GM18499 (cell line): ENCODE measurements around the gene ARHGAP21.
"Not testable (repeated sequence)": the region's sequence is repeated elsewhere in the genome, so short reads cannot be mapped to it uniquely, and the experiment has no call there.

Experiments
- ATAC-seq: cut with Tn5 transposase; IDR thresholded peaks from one replicate; pipeline ENCODE4 v1.9.1; 2021; ENCODE audit warnings: moderate number of reproducible peaks; ENCODE audit not compliant: insufficient read depth, unreplicated experiment

The ARHGAP21 gene

DNA sequence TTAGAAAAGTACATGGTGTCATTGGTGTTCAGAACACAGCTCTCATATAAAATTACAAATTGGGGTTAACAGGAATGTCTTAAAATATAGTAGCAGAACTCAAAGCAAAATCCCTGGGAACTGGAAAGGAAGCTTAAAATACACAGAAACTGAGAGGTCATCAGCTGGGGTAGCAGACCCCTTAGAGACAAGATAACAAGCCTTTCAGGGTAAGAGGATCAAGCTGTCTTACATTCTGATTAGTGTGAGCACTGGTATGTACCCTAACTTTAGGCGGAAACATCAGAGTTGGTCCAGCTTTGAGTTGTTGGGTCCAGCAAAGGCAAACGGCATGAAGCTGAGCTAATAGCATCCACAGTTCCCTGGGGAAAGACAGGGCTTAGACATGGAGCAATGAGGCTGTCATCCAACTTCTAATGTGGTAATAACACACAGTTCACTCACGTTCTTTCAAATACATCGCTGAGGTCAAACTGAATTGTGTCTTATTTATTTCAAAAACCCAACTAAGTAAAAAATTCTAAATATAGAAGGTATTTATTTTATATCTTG, 32.6 kb downstream of the ARHGAP21 start:
- ATAC-seq: no peak

DNA sequence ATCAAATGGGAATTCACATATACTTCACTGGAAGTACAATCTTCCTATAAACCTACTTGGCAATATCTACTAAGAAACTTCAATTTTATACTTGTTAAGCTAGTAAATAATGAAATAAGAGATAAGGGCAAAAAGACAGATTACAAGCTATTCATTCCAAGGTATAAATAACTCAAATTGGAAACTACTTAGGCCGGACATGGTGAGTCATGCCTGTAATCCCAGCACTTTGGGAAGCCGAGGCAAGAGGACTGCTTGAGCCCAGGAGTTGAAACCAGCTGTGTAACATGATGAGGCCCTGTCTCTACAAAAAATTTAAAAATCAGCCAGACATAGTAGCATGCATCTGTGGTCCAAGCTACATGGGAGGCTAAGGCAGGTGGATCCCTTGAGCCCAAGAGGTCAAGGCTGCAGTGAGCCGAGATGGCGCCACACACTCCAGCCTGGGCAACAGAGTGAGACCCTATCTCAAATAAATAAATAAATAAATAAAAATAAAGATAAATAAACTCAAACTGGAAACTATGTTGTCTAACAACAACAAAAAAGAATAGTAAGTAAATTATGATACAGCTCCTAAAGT, 37.6 kb downstream of the ARHGAP21 start:
- no peak for ATAC-seq

DNA sequence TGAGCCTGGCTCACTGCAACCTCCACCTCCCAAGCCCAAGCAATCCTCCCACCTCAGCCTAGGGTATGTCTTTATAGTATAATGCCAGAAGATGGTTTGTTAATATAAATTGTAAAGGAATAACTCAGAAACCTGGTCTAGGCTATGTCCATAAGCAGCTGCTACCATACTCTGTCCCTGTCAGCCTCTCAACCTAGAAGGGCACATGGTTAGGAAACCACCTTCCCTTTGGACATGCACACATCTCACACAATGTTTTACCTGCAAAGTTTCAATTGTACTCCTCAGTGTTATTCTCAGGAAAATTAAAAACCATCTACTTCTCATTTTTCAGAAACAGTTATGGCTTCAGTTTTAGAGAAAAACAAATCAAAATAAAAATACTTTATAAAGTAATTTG, 40.1 kb downstream of the ARHGAP21 start:
- no peak for ATAC-seq

DNA sequence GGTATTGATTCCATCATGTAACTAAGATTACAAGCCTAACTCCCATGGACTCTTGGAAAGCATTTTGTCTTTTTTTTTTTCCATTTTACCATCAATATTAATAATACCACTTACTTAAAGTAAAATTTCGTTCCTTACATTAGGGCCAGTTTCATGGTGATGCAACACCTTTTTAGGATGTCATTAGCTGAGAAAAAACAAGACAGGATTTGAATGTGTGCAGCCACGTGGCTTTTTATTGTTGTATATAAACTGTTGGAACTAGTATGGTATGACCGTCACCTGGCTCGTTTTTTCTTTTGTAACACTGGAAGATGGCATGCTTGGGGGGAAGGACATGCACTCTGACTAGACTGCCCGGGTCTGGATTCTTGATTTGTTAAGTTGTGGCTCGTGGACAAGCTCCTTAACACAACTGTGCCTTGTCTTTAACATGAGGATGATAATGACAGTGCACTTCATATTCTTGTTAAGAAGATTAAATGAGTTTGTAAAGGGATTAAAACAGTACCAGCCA, 42.1 kb downstream of the ARHGAP21 start:
- ATAC-seq: no peak

DNA sequence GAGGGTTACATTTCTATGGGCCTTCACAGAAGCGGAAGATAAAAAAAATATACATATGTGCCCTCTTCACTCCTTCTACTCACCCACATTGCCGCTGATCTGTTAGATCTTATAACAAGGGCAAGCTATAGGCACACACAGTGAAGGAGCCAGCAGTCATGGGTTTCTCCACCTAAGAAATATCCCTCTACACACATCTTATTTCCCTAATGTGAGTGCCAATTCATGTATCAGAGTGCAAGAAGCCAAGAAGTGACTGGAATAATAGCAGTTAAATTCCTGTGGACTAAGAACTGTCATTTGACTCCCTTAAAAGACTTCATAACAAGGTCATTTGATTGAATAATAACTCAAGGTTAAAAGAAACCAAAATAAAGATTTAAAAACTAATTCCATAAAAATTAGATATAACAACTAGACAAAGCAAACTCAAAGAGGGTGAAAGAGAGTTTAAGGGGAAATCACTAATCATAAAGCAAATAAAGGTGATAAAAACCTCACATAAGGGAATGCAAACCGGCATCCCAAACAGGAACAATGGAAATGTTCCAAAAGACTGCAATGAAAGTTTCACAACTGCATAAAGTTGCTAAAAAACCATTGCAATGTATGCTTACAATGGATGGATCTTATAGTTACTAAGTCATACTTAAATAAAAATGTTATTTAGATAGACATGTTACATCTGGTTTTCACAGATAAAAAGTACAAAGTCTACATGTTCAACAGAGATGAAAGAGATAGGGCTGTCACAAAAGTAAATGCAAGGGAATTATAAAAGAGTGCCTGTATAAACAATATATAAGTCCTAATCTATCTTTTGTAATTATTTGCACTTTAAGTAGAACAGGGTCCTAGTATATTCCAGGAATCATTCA, 42.8 kb downstream of the ARHGAP21 start:
- ATAC-seq: no peak

DNA sequence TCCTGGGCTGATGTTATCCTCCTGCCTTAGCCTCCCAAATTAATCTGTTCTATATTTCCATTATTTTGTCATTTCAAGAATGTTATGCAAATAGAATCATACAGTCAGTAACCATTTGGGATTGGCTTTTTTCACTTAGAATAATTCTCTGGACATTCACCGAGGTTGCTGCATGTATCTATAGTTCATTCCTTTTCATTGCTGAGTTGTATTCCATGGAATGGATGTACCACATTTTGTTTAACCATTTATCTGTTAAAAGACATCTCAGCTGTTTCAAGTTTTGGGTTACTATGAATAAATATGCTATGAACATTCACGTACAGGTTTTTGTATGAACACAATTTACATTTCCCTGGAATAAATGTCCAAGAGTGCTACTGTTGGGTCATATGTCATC, 44.9 kb downstream of the ARHGAP21 start:
- no peak for ATAC-seq

DNA sequence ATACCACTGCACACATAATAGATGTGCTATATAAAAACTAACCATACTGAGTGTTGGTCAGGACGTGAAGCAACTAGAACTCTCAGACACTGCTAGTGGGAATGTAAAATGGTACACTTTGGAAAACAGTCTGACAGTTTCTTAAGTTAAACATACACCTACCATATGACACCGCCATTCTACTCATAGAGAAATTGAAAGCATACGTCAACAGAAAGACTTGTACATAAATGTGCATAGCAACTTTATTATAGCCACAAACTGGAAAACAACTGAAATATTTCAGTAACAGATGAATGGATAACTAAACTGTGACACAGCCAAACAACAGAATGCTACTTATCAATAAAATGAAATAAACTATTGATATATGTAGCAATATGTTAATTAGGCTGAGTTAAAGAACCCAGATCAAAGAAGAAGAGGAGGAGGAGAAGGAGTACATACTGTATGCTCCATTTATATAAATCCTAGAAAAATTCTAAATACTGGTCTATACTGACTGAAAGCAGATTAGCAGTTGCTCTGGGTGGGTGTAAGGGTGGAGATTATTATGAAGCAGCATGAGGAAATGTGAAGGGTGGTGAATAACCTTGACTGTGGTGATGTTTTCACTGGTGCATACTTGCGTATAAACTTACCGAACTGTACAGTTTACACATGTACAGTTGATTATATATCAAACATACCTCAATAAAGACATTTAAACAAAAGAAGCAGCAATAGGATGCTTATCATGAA, 48.6 kb downstream of the ARHGAP21 start:
- peak; percentile 62 for ATAC-seq

DNA sequence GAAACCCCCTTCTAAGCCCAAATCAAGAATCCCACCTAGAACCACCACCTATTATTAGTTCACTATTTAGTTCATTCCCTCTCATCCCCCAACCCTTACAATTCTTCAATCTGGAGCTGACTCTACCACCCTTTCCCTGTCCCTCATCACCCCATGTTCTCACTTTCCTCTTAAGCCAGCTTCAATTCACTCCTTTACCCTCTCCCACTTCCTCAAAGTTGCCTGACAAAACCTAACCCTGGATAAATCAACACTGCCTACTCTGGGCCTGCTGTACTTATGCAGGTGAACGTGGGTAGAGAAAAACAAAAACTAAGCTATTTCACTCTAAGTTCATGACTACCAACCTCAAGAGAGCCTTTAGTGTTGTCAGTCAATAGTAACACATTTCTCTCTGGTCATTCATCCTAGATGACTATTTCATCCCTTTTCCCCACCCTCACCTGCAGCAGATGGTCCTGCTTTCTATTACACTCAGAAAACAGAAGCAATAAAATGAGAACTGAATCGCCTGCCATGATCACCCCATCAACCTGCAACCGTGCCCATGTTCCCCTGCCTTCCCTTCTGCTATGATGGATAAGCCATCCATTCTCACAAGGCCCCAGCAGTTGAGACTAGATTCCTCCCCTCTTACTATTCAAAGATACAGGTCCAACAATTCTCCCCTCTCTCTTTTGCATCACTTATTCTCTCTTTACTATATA, 52.6 kb downstream of the ARHGAP21 start:
- no peak for ATAC-seq

DNA sequence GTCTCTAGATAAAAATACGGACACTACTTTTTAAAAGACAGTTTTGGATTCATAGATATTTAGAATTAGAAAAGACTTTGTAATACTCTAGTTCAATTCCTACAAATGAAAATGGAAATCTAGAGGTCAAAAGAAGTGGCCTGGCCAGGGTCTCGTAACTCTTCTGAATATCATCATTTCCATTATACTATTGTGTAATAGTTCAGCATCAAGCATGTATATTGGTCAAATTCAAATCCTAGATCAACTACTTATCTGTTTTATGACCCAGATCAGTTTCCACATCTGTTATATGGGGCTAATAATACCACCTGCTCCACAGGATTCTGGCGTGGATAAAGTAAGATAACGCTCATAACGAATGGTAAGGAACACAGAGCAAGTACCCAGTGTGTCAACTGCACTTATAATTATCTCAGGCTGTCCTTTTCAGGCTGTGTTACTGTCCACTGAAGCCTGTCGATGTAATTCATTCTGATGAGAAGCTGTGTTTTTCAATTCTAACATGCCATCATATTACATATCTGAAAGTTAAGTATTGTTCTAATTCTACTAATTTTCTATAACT, 54.3 kb downstream of the ARHGAP21 start:
- ATAC-seq: no peak

DNA sequence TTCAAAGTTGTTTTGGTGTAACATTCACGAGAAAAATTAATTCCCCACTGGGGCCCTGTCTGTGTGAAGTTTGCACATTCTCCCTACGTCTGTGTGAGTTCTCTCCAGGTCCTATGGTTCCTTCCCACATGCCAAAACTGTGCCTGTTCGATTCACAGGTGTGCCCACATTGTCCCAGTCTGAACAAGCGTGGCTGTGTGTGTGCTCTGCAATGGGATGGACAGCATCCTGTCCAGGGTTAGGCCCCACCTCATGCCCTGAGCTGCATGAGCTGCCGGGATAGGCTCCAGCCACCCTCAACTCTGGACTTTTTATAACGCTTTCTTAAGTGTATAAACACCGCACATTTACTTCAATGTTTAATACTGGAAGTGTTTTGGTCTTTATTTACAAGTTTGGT, 55.4 kb downstream of the ARHGAP21 start:
- ATAC-seq: no peak

DNA sequence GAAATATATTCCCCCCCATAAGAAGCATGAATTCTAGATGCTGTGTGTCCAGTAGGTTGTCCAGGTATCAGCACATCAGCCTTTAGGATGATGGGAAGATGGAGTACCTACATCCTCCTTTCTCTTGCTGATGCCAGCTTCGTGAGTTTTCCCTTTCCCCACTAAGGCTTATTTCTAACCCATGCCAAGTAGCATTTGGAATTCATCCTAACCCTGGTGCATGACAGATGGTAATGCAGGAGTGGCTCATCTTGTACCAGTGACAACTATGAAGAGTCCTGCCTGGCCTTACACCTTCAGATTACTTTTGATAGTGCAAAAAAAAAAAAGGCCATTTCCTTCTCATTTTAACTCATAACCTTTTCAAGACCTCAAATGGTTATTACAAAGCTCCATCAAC, 58.7 kb downstream of the ARHGAP21 start:
- no peak for ATAC-seq

DNA sequence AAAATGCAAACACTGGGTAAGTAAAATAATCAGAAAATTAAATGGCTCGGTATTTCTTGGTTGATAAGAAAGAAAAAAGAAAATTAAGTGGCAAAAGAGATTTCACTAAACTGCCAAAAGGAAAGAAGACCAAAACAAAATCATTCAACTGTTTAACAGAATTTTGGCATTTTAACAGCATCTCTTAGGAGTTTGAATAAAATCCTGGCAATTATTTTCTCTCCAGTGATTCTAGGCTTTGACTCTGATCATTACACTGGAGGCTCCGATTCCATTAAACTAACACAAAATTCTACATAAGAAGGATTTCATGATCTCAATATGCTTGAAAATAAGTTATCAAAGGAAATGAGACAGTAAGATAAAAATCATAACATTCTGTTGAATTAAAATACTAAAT, 62.3 kb downstream of the ARHGAP21 start:
- no peak for ATAC-seq

DNA sequence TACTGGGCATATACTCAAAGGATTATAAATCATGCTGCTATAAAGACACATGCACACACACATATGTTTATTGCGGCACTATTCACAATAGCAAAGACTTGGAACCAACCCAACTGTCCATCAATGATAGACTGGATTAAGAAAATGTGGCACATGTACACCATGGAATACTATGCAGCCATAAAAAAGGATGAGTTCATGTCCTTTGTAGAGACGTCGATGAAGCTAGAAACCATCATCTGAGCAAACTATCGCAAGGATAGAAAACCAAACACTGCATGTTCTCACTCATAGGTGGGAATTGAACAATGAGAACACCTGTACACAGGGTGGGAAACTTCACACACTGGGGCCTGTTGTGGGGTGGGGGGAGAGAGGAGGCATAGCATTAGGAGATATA, 65.4 kb downstream of the ARHGAP21 start:
- ATAC-seq: not testable (repeated sequence)

DNA sequence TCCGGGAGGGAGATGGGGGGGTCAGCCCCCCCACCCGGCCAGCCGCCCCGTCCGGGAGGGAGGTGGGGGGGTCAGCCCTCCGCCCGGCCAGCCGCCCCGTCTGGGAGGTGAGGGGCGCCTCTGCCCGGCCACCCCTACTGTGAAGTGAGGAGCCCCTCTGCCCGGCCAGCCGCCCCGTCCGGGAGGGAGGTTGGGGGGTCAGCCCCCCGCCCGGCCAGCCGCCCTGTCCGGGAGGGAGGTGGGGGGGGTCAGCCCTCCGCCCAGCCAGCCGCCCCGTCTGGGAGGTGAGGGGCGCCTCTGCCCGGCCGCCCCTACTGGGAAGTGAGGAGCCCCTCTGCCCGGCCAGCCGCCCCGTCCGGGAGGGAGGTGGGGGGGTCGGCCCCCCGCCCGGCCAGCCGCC, 67.4 kb downstream of the ARHGAP21 start:
- ATAC-seq: not testable (repeated sequence)

DNA sequence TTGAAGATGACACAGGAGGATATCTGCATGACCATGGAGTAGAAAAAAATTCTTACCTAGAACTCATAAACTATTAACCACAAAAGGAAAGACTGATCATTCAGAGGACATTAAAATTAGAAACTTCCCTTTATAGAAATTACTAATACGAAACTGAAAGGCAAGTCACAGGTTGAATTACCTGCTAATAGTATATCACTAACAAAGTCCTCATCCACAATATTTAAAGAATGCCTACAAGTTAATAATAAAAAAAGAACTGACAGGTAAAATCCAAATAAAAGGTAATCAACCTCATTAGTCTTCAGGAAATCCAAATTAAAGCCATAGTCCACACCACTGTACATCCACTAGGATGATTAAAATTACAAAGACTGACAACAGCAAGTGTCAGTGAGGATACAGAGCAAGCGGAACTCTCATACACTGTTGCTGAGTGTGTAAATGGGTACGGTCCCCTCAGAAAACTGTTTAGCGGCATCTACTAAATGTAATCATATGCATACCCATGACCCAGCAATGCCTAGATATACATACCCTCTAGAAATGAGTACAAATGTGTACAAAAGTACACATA, 71.2 kb downstream of the ARHGAP21 start:
- peak; percentile 92 for ATAC-seq

DNA sequence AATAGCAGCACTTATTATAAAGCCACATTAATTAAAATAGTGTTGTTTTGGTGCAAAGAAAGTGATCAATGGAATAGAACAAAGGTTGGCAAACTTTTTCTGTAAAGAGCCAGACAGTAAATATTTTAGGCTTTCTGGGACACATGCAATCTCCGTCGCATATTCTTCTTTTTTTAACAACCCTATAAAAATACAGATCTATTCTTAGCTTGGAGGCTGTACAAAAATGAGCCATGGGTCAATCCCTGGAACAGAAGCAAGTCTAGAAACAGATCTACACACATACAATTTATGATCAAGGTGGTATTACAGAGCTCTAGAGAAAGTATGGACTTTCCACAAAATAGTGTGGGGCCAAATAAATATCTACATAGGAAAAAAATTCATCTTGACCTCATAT, 71.8 kb downstream of the ARHGAP21 start:
- ATAC-seq: no peak

DNA sequence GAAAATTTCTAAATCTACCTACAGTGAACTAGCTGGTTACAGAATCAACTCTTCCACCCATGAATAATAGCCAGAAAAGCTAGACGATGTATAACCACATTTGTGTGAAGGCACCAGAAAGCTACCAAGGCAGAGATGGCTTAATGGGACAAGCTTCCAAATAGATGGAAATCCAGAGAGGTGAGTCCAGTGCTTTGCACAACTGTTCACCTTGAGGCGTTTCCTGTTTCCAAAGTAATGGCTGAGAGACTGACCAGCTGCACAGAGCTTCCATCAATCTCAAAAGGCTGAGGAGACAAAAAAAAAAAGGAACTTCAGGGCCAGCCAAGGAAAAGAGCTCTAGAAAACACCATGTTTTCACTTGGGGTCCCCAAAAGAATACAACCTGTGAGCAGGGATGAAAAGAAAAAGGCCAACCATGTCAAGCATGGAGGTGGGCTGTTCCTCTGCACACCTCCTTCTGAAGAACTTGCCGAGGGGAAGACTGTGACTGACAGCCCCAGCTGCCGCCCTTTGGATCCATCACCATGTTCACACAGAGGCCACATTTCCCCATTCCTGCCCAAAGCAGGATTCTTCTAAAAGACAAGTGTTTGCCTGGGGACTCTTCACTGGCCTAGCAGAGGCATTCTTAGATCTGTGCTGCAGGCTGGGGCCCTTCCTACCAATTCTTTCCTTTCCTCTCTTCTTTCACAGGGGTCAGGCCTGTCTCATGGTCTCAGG, 72.9 kb downstream of the ARHGAP21 start:
- no peak for ATAC-seq

DNA sequence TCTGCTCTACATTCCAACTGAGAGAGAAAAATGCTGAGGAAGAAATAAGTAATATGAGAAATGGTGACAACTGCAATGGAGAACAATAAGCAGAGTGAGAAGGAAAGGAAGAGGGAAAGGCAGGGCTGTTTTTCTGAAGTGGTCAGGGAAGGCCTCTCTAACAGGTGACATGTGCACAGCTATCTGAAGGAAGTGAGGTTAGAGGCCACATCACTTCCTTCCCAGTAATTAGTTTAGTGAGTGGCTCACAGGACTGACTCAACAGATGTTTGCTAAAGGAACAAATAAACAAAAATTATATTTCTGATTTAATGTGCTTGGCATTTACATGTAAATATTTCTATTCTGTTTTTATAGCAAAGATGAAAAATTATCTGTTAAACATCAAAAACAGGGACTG, 77.9 kb downstream of the ARHGAP21 start:
- ATAC-seq: no peak

DNA sequence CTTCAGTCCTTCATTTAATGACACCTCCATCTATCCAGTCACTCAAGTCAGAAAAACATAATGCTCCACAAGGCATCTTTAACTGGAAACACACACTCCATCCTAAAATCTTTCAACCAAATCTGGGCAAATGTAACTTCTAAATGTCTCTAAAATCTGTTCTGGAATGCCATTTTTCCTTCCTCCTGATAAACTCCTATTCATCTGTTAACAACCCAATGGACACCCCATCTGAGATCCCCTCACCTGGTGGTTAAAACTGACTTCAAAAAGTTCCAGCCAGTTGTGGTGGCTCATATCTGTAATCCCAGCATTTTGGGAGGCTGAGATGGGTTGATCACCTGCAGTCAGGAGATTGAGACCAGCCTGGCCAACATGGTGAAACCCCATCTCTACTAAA, 78.7 kb downstream of the ARHGAP21 start:
- no peak for ATAC-seq
